SK-N-SH (cell line): ENCODE data around the gene SLC27A4. TPM values are rescaled to one million over a fixed set of nuclear protein-coding genes. Genes with fewer than 3 reads are reported as not detected.

Source experiments
- CTCF ChIA-PET: fragments of 300-600, 350-600 bp; formaldehyde crosslinking; extraction: SDS; loops from one replicate; lab custom pipeline; 2021; lab: Yijun Ruan, JAX
- POLR2A ChIA-PET: fragments of 350-600 bp; sonication (Branson Sonifier 250); formaldehyde crosslinking; extraction: SDS; loops from one replicate; lab custom pipeline; 2020; ENCODE audit warnings: antibody characterized with exemption, inconsistent platforms; lab: Yijun Ruan, JAX
- DNase-seq: peaks from one replicate; pipeline ENCODE4 v3.0.0; 2012
- H2AFZ ChIP-seq: fragments of 200-600 bp; sonication (generic); 2 replicates; pipeline ENCODE4 v1.8.1; 2016; ENCODE audit warnings: antibody characterized with exemption, mild to moderate bottlenecking, low read depth
- H3F3A ChIP-seq: fragments of 200-600 bp; sonication (generic); replicated peaks from 2 replicates; pipeline ENCODE3; 2016; ENCODE audit warnings: antibody characterized with exemption, mild to moderate bottlenecking; ENCODE audit not compliant: insufficient read depth
- H3K27ac ChIP-seq, 2 experiments: fragments of 200-500 bp in 1 of 2; fragments of 200-600 bp in 1 of 2; sonication (Bioruptor generic) in 1 of 2; sonication (generic), shearing (Covaris generic) in 1 of 2; 2 replicates each; pipeline versions ENCODE4 v1.5.1 to v1.6.1; 2014 to 2016; ENCODE audit warnings: low read depth in 2 of 2, inconsistent platforms in 1 of 2, low read length in 1 of 2, mild to moderate bottlenecking in 1 of 2, mixed read lengths in 1 of 2
- H3K27me3 ChIP-seq: fragments of 200-600 bp; sonication (generic), shearing (Covaris generic); 2 replicates; pipeline ENCODE4 v1.6.1; 2016; ENCODE audit warnings: mixed run types; ENCODE audit not compliant: insufficient read depth
- H3K36me3 ChIP-seq, 2 experiments: fragments of 200-500 bp in 1 of 2; fragments of 200-600 bp in 1 of 2; sonication (Bioruptor generic) in 1 of 2; sonication (generic) in 1 of 2; replicated peaks in 1 of 2; 2 replicates each; pipeline versions ENCODE3 to v1.5.1; 2014 to 2016; ENCODE audit warnings: low read length in 1 of 2, mild to moderate bottlenecking in 1 of 2; ENCODE audit not compliant: insufficient read depth in 2 of 2, control insufficient read depth in 1 of 2
- H3K4me1 ChIP-seq, 2 experiments: fragments of 200-500 bp in 1 of 2; fragments of 200-600 bp in 1 of 2; sonication (Bioruptor generic) in 1 of 2; sonication (generic), shearing (Covaris generic) in 1 of 2; 2 replicates each; pipeline versions ENCODE4 v1.5.1 to v1.6.1; 2014 to 2016; ENCODE audit warnings: low read depth in 1 of 2, low read length in 1 of 2, mixed run types in 1 of 2; ENCODE audit not compliant: insufficient read depth in 2 of 2, control insufficient read depth in 1 of 2
- H3K4me2 ChIP-seq: fragments of 200-600 bp; sonication (generic), shearing (Covaris generic); 2 replicates; pipeline ENCODE4 v1.6.1; 2017; ENCODE audit warnings: mixed run types
- H3K4me3 ChIP-seq, 2 experiments: fragments of 200-500 bp in 1 of 2; fragments of 200-600 bp in 1 of 2; sonication (Bioruptor generic) in 1 of 2; sonication (generic), shearing (Covaris generic) in 1 of 2; 2 replicates each; pipeline versions ENCODE4 v1.5.1 to v1.8.1; 2014 to 2016; ENCODE audit warnings: low read depth in 2 of 2, inconsistent platforms in 1 of 2, low read length in 1 of 2, mild to moderate bottlenecking in 1 of 2, mixed read lengths in 1 of 2, moderate library complexity in 1 of 2
- H3K79me2 ChIP-seq: fragments of 200-600 bp; sonication (generic); 2 replicates; pipeline ENCODE4 v1.8.1; 2017; ENCODE audit warnings: mild to moderate bottlenecking; ENCODE audit not compliant: insufficient read depth
- H3K9ac ChIP-seq: fragments of 200-600 bp; sonication (generic); 2 replicates; pipeline ENCODE4 v1.6.1; 2017; ENCODE audit warnings: mixed run types
- H3K9me2 ChIP-seq: fragments of 200-600 bp; sonication (generic); 2 replicates; pipeline ENCODE4 v1.6.1; 2017; ENCODE audit warnings: mixed run types
- H3K9me3 ChIP-seq: fragments of 200-600 bp; sonication (generic); 2 replicates; pipeline ENCODE4 v1.6.1; 2017; ENCODE audit warnings: mixed run types, mild to moderate bottlenecking, moderate library complexity
- H4K20me1 ChIP-seq: fragments of 200-600 bp; sonication (generic); 2 replicates; pipeline ENCODE4 v1.6.1; 2017; ENCODE audit warnings: mild to moderate bottlenecking, mixed run types; ENCODE audit not compliant: insufficient read depth
- IRF3 ChIP-seq: fragments of 150-350 bp; IDR thresholded peaks from 2 replicates; pipeline ENCODE4 v1.6.1; 2016; ENCODE audit warnings: mild to moderate bottlenecking, low read depth, low read length
- MEF2A ChIP-seq: IDR thresholded peaks from 2 replicates; pipeline ENCODE4 v1.4.0; 2012; ENCODE audit warnings: low read depth, borderline replicate concordance
- MXI1 ChIP-seq: IDR thresholded peaks from 2 replicates; pipeline ENCODE4 v1.6.1; 2012; ENCODE audit warnings: mild to moderate bottlenecking, low read depth, low read length, improper control_type of control experiment
- RAD21 ChIP-seq: IDR thresholded peaks from 2 replicates; pipeline ENCODE4 v1.6.1; 2012; ENCODE audit warnings: mild to moderate bottlenecking, low read length
- REST ChIP-seq: IDR thresholded peaks from 2 replicates; pipeline ENCODE4 v1.6.1; 2012; ENCODE audit warnings: mild to moderate bottlenecking, low read depth, low read length, moderate library complexity
- RFX5 ChIP-seq: IDR thresholded peaks from 2 replicates; pipeline ENCODE4 v1.6.1; 2012; ENCODE audit warnings: mild to moderate bottlenecking, improper control_type of control experiment, low read length
- SIN3A ChIP-seq: IDR thresholded peaks from 2 replicates; pipeline ENCODE4 v1.6.1; 2012; ENCODE audit warnings: low read depth, mild to moderate bottlenecking, low read length, moderate library complexity, borderline replicate concordance
- WGBS: methylation state at CpG from one replicate; pipeline ENCODE4 v1.1.6; 2017; ENCODE audit warnings: low lambda C conversion rate; 5-methylcytosine and 5-hydroxymethylcytosine counted together
- polyA plus RNA-seq, 3 experiments: library from polyadenylated mRNA; depleted of rRNA; stranded (reverse); fragments of >200 nt; gene quantifications; 2 replicates each; pipeline ENCODE4 v1.2.3, GENCODE V29; 2012

The SLC27A4 gene
- polyA plus RNA-seq, 1 of the 3 experiments (the other 2 are of a cell fraction): 24.1 TPM

- H3F3A ChIP-seq: peaks cover 11% of the 10 kb centered on the region
- POLR2A ChIA-PET: no interaction called here
- H3K9ac ChIP-seq: no peak overlapping the region
- 98% methylated on average over 7 of the region's 7 CpGs for WGBS
- CTCF ChIA-PET: interaction anchor here (0.9 to 1.7 kb wide), 2 partner anchors 40 to 142 kb away, joined by 3 to 9 read pairs; no protein-coding TSS in a partner anchor
- no peaks in the 10 kb centered on the region for H4K20me1 ChIP-seq
- TF ChIP-seq SIN3A (no peak), RFX5 (no peak), MXI1 (no peak)
- TF ChIP-seq, all 33 proteins: peak for 0
- Histone ChIP-seq H2AFZ (no peak overlapping the region), H3K79me2 (no peaks in the 10 kb centered on the region), H3K4me3 (no peak overlapping the region), H3K36me3 (peaks cover 0 to 15% of the 10 kb centered on the region in 2 experiments), H3K4me1 (no peaks in the 10 kb centered on the region; a peak in 1 of 4 replicates), H3K4me2 (no peak overlapping the region), H3K9me2 (no peaks in the 10 kb centered on the region), H3K9me3 (no peaks in the 10 kb centered on the region), H3K27ac (no peak overlapping the region), H3K27me3 (no peaks in the 10 kb centered on the region)
- no peak for DNase-seq
Measured at GRCh38 chr9:128335161-128335560, 5.2 kb upstream of the SLC27A4 start.

- no peaks in the 10 kb centered on the region for H3K27me3 ChIP-seq
- H3K4me1 ChIP-seq: peaks cover 0 to 1% of the 10 kb centered on the region in 2 experiments; a peak in 1 of 4 replicates
- H3K27ac ChIP-seq: no peak overlapping the region
- DNase-seq: no peak
- H4K20me1 ChIP-seq: no peaks in the 10 kb centered on the region
- H2AFZ ChIP-seq: no peak overlapping the region
- H3K9me3 ChIP-seq: no peaks in the 10 kb centered on the region
- H3K36me3 ChIP-seq: peaks cover 0 to 15% of the 10 kb centered on the region in 2 experiments
- TF ChIP-seq RAD21 (no peak), MEF2A (no peak), REST (no peak), RFX5 (no peak), IRF3 (no peak)
- ChIA-PET CTCF (interaction anchor here (0.6 to 1.7 kb wide), 5 partner anchors 11 to 143 kb away, joined by 3 to 9 read pairs (median 3); no protein-coding TSS in a partner anchor), POLR2A (no interaction called here)
- H3K9ac ChIP-seq: no peak overlapping the region
- no peak overlapping the region for H3K4me3 ChIP-seq
- H3K79me2 ChIP-seq: peaks cover 2% of the 10 kb centered on the region; the same call in 1 of the 2 replicates
- peaks cover 13% of the 10 kb centered on the region for H3F3A ChIP-seq
- H3K4me2 ChIP-seq: no peak overlapping the region
- 94% methylated on average over 2 of the region's 2 CpGs for WGBS
- H3K9me2 ChIP-seq: no peaks in the 10 kb centered on the region
Measured at GRCh38 chr9:128335914-128336313, 4.4 kb upstream of the SLC27A4 start.
